Lower leg skin (tissue), 3 donors: ENCODE results near the gene PMIS2.

Experiments
- POLR2A ChIP-seq, 2 donors: fragments of 450-650 bp; IDR thresholded peaks; one replicate each; pipeline ENCODE4 v1.6.1; 2016 to 2017; ENCODE audit warnings: antibody characterized with exemption in 2 of 2, mild to moderate bottlenecking in 1 of 2, moderate library complexity in 1 of 2
- TF ChIP-seq, protein P1 (sequence below), 3 donors: fragments of 450-650 bp; IDR thresholded peaks; one replicate each; pipeline ENCODE4 v1.5.1; 2016; ENCODE audit warnings: antibody characterized with exemption in 3 of 3, mild to moderate bottlenecking in 3 of 3, moderate library complexity in 2 of 3

DNA sequence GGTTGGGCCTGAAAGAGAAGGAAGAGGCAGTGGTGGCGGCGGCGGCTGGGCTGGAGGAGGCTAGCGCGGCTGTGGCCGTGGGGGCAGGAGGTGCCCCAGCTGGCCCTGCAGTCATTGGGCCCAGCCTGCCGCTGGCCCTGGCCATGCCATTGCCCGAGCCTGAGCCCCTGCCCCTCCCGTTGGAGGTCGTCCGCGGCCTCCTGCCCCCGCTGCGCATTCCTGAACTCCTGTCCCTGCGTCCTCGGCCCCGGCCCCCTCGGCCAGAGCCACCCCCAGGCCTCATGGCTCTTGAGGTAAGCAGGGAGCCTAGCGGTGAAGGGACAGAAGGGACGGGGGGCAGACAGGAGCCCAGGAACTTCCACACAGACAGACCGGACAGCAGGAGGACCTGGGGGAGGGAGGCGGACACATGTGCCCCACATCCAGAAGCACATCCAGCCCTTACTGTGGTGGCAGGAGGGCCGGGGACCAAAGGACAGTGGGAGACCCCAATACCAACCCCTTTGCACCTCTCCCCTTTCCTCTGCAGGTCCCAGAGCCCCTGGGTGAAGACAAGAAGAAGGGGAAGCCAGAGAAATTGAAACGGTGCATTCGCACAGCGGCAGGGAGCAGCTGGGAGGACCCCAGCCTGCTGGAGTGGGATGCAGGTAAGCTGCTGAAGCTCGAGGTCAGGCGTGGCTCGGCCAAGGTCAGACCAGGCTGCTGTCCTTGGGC is 47.9 kb downstream of the PMIS2 start:
- TF ChIP-seq POLR2A (IDR thresholded peaks at IDR 0.05), result no peak
- TF ChIP-seq, protein P1, sequence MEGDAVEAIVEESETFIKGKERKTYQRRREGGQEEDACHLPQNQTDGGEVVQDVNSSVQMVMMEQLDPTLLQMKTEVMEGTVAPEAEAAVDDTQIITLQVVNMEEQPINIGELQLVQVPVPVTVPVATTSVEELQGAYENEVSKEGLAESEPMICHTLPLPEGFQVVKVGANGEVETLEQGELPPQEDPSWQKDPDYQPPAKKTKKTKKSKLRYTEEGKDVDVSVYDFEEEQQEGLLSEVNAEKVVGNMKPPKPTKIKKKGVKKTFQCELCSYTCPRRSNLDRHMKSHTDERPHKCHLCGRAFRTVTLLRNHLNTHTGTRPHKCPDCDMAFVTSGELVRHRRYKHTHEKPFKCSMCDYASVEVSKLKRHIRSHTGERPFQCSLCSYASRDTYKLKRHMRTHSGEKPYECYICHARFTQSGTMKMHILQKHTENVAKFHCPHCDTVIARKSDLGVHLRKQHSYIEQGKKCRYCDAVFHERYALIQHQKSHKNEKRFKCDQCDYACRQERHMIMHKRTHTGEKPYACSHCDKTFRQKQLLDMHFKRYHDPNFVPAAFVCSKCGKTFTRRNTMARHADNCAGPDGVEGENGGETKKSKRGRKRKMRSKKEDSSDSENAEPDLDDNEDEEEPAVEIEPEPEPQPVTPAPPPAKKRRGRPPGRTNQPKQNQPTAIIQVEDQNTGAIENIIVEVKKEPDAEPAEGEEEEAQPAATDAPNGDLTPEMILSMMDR (IDR thresholded peaks at IDR 0.05), result no peak
